GM08714 (cell line): ENCODE measurements around the gene KDM8.

Experiments used
- H3K4me3 ChIP-seq: fragments of 200-500 bp; sonication (Bioruptor generic); 2 replicates; pipeline ENCODE4 v1.5.1; 2014; ENCODE audit warnings: mild to moderate bottlenecking, low read length, inconsistent platforms
- ZNF274 ChIP-seq: IDR thresholded peaks from 2 replicates; pipeline ENCODE4 v1.6.1; 2012; ENCODE audit warnings: mild to moderate bottlenecking, low read depth, low read length

KDM8 gene

DNA sequence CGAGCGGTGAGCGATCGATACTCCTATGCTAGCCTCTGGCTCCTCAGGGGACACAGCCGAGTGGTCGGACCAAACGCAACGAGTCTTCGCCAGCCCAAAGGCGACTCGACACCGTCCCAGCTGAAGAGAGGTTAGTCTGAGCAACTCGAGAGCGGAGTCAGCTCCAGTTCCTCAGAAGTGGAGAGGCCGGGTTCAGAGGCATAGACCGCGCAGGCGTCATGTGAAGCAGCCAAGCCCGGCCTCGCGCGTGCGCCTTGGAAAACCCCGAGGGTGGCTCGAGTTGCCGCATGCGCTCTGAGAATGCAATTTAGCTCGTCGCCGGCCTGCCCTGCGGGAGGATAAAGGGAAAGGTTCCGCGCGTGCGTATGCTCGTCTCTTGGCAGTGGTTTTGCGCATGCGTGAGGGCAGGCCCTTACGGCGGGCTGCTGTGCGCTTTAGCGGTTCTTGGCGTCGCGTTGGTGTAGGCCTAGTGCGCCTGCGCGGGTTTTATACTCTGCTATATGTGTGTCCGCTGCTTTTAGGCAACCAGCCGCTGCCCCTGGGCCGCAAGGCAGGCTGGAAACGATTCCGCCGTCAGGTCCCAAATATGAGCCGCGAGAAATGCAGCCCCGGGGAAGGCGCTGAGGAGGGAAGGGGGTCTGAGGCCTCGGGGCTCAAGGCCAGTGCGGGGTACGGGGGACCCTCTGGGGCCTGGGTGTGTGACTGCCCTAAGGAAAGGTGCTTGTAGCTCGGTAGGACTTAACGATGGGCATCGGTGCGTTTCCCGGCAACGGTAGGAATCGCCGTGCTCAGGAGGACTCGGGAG, at the start of gene KDM8:
Gene KDM8 (plus strand): TSS at position 20 of the 805 bp plus-strand sequence. CDS start 6,598 bp downstream, outside the sequence.
- H3K4me3 ChIP-seq: peak within 1 kb of the TSS; percentile 77
- no peak for TF ChIP-seq ZNF274

- H3K4me3 ChIP-seq: no peak overlapping the region
- TF ChIP-seq ZNF274: no peak
Observed at GRCh38 chr16:27154705-27155521, 48.4 kb upstream of the KDM8 start.

GRCh38 chr16:27156579-27156978, 46.7 kb upstream of the KDM8 start:
- no peak overlapping the region for H3K4me3 ChIP-seq
- TF ChIP-seq ZNF274: no peak

- TF ChIP-seq ZNF274: no peak
- H3K4me3 ChIP-seq: no peak overlapping the region
Observed at GRCh38 chr16:27161398-27161797, 41.9 kb upstream of the KDM8 start.

GRCh38 chr16:27164352-27164751, 39.0 kb upstream of the KDM8 start:
- TF ChIP-seq ZNF274: no peak
- H3K4me3 ChIP-seq: no peak overlapping the region

GRCh38 chr16:27165576-27165975, 37.8 kb upstream of the KDM8 start:
- TF ChIP-seq ZNF274: no peak
- no peak overlapping the region for H3K4me3 ChIP-seq

DNA sequence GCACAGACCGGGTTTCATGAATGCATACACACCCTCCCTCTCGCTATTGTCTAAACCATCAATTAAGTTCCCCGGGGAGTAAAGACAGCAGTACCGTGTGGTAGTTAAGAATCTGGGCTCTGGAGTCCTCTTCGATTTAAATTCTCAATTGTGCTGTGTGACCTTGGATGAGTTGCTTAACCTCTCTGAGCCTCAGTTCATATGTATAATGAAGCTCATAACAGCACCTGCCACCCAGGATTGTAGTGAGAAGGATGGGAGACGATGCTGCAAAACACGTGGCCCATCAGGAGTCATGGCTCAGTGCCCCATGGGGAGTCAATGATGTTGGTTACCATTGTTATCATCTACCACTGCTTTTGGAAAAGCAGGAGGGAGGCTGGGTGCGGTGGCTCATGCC, 34.5 kb upstream of the KDM8 start:
- no peak overlapping the region for H3K4me3 ChIP-seq
- no peak for TF ChIP-seq ZNF274

DNA sequence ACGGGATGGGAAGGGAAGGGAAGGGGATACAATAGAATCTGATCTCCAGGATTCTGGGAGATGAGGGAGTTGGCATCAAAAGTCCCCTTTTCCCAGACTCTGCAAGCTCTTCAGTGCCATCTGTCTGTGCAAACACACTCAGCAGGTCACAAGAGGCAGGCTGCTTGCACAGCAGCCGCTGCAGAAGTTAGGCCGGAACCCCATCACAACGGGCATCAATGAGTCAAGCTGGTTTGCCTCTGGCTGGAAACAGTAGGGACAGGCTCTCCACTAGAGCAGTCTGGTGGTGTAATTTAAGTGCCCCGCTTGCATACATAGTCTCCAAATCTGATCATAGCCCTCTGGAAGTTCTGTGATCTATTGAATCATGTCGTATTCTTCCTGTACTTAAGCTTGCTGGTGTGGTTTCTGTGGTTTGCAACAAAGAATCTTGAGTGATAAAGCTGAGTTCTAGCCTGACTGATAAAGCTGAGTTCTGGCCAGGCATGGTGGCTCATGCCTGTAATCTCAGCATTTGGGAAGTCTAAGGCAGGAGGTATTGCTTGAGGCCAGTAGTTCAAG, 33.7 kb upstream of the KDM8 start:
- no peak overlapping the region for H3K4me3 ChIP-seq
- TF ChIP-seq ZNF274: no peak

GRCh38 chr16:27171584-27171983, 31.7 kb upstream of the KDM8 start:
- no peak overlapping the region for H3K4me3 ChIP-seq
- TF ChIP-seq ZNF274: no peak

- H3K4me3 ChIP-seq: no peak overlapping the region
Observed at GRCh38 chr16:27174007-27174406, 29.3 kb upstream of the KDM8 start.

DNA sequence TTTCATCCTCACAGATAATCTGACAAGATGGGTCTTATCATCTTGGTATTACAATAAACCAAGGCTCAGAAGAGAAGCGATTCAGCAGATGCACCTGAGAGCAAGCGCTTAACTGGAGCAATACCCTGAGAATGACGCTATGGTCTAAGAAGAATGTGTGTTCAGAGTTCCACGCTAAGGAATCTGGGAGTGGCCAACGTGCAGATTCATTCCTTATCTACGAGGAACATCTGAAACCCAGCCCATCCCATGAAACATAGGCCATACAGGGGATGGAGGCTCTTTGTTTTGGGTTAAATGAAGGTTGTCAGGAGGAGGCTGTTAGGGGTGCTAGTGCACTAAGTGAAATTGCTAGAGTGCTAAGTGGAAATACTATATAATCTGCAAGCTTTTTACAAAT, 28.5 kb upstream of the KDM8 start:
- no peak for TF ChIP-seq ZNF274
- H3K4me3 ChIP-seq: no peak overlapping the region

More at GRCh38 chr16:27174007-27174406, 29.3 kb upstream of the KDM8 start:
- TF ChIP-seq ZNF274: no peak

DNA sequence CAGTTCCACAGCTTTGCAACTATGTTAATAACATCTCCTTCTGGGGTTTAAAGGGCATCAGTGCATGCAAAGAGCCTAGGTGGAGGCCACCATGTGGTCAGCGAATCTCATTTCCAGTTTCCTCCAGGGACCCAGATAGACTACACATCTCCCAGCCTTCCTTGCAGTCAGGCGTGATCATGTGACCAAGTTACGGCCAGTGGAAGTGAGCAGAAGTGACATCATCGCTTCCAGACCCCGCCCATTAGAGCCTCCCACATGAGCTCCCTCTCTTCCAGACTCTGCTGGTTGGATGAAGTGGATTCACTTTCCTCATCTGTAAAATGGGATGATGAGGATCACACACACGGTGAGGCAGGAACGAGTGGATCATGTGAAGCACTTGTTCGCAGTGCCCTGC, 27.4 kb upstream of the KDM8 start:
- H3K4me3 ChIP-seq: no peak overlapping the region
- TF ChIP-seq ZNF274: no peak

DNA sequence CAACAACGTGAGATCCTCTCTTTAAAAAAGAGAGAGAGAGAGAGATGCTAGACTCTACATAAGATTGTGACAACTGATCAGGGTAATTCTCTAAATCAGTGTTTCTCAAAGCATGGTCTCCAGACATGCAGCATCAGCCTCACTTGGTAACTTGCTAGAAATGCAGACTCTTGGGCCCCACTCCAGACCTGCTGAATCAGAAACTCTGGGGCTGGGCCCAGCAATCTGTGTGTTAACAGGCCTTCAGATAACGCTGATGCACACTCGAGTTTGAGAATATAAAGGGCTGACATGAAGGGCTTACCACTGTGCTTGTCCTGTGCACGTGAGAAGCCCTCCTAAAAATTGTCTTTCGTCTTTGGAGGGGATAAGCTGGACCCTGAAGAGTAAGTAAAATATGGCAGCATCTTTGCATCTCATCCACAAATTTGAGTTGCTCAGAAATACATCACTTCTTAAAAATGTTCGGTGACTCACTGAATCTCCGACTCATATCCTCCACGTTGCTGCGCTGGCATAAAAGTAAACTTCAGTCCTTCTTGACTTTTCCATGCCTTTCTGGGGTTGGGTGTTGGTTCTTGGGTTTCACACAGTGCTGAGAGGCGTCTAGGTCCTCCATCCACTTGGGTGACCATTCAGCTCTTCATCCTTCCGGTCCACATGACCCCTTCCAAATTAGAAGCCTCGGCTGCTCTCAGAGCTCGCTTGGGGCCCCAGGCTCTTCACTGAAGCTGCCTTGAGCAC, 26.1 kb upstream of the KDM8 start:
- no peak for TF ChIP-seq ZNF274
- H3K4me3 ChIP-seq: no peak overlapping the region

DNA sequence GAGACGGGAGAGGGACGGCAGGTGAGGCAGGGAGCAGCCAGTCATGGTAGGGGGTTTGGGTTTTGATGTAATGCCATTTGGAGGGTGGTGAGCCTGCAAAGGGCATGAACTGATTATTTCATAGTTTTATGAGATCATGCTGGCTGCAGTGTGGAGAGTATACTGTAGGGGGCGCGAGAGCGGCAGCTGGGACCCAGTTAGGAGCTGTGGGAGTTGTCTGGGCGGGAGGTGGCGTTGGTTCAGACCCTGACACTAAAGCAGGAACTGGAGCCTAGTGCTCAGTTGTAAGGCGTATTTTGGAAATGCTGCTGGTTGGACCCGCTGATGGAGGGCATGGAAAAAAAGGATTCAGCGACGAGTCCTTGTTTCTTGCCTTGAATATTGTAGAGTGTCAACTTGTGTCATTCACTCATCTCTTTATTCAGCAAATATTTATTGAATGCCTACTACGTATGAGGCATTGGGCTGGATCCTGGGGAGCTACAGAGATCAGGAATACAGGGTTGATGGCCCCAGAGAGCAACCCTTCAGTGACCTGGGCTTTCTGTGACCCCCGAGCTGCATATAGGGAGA, 23.7 kb upstream of the KDM8 start:
- TF ChIP-seq ZNF274: no peak
- H3K4me3 ChIP-seq: no peak overlapping the region
